ENCODE measurements around the gene INHA.

GRCh38 chr2:219533930-219534661 lies 38.0 kb upstream of the INHA start:
- TF ChIP-seq CTCF (IDR thresholded peaks at IDR 0.05; ENCODE audit: low read depth, low read length, missing input control) (no peak), ZBTB33 (IDR thresholded peaks at IDR 0.05) (no peak), RAD21 (IDR thresholded peaks at IDR 0.05) (no peak), YY1 (IDR thresholded peaks at IDR 0.05) (no peak), REST (IDR thresholded peaks at IDR 0.05) (no peak)
